GM12891 (cell line): ENCODE results near the gene CCL8.

ENCODE experiments used
- DNase-seq: peaks from one replicate; pipeline ENCODE4 v3.0.0; 2011; ENCODE audit warnings: low spot score; ENCODE audit not compliant: insufficient read length
- FAIRE-seq: peaks from 2 replicates; lab custom pipeline; 2011; peaks lifted over from hg19 to GRCh38; lab: Jason Lieb, UNC
- PAX5 ChIP-seq: IDR thresholded peaks from 2 replicates; pipeline ENCODE4 v1.6.1; 2011; ENCODE audit warnings: low read length, moderate library complexity, mild to moderate bottlenecking; ENCODE audit not compliant: insufficient read depth, severe bottlenecking
- POLR2A ChIP-seq: IDR thresholded peaks from 2 replicates; pipeline ENCODE4 v1.6.1; 2011; ENCODE audit warnings: low read depth, low read length, control low read depth
- POLR2AphosphoS5 ChIP-seq: IDR thresholded peaks from 2 replicates; pipeline ENCODE4 v1.6.1; 2011; ENCODE audit warnings: low read depth, low read length, control low read depth
- POU2F2 ChIP-seq: IDR thresholded peaks from 2 replicates; pipeline ENCODE4 v1.6.1; 2011; ENCODE audit warnings: low read depth, mild to moderate bottlenecking, control low read depth, low read length, moderate library complexity
- SPI1 ChIP-seq: IDR thresholded peaks from 2 replicates; pipeline ENCODE4 v1.6.1; 2011; ENCODE audit warnings: low read depth, low read length, control low read depth
- TAF1 ChIP-seq: IDR thresholded peaks from 2 replicates; pipeline ENCODE4 v1.6.1; 2011; ENCODE audit warnings: low read depth, low read length, control low read depth

CCL8 gene

DNA sequence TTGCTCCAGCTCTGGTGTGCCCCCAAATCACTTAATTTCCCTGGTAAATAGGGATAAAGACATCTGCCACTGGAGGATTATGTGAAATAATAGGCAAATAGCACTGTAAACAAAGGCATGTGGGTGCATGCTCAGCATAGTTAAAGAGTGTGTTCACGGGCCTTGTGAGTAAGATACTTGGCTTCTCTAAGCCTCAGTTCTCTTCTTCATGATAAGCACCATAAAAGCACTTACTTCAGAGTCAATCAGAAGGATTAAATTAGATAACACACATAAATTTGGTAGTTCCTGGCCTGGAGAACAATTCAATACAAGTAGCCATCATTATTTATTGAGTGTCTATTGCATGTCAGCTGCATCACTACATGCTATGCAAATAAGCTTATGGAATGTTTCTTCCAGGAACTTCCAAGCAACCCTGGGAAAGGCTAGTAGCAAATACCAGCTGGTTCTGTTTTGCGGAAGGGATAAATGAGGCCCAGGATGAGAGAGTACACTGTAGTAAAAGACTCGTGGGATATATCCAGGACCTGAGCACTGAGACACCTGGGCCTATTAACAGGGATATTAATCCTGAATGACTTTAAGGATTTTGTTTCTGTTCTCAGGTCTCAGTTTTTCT lies 19.2 kb upstream of the CCL8 start:
- FAIRE-seq: no peak
- DNase-seq: no peak

GRCh38 chr17:34300652-34301370 lies 18.4 kb upstream of the CCL8 start:
- TF ChIP-seq PAX5: no peak
- TF ChIP-seq SPI1: no peak
- TF ChIP-seq TAF1: no peak
- TF ChIP-seq POLR2A: no peak
- no peak for TF ChIP-seq POLR2AphosphoS5
- no peak for TF ChIP-seq POU2F2
- no peak for FAIRE-seq
- DNase-seq: no peak

More for the DNA sequence above, 19.2 kb upstream of the CCL8 start:
- TF ChIP-seq POLR2A (no peak), POU2F2 (no peak), POLR2AphosphoS5 (no peak), PAX5 (no peak), TAF1 (no peak), SPI1 (no peak)

- DNase-seq (no peak), FAIRE-seq (no peak)
- TF ChIP-seq PAX5 (no peak), POU2F2 (no peak), TAF1 (no peak), POLR2AphosphoS5 (no peak), SPI1 (no peak), POLR2A (no peak)
Measured at GRCh38 chr17:34301986-34302385, 17.2 kb upstream of the CCL8 start.

- DNase-seq: no peak
- FAIRE-seq: no peak
- TF ChIP-seq POU2F2: no peak
- TF ChIP-seq POLR2A: no peak
- peak; percentile 24; the same call in 1 of the 2 replicates for TF ChIP-seq SPI1
- TF ChIP-seq POLR2AphosphoS5: no peak
- TF ChIP-seq PAX5: no peak
Measured at GRCh38 chr17:34302636-34303035, 16.6 kb upstream of the CCL8 start.

DNA sequence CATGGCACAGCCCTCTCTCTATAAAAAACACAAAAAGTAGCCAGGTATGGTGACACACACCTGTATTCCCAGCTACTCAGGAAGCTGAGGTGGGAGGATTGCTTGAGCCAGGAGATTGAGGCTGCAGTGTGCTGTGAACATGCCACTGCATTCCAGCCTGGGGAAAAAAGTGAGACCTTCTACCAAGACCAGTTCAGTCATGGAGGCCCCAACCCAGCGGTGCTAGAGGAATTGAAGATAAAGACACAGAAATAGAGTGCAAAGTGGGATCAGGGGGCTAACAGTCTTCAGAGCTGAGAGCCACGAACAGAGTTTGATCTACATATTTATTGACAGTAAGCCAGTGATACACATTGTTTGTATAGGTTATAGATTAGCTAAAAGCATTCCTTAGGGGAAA lies 15.6 kb upstream of the CCL8 start:
- FAIRE-seq (no peak), DNase-seq (no peak)
- no peak for TF ChIP-seq TAF1
- no peak for TF ChIP-seq SPI1
- TF ChIP-seq POLR2A: no peak

- DNase-seq (no peak), FAIRE-seq (no peak)
- TF ChIP-seq POLR2A: no peak
- no peak for TF ChIP-seq PAX5
- TF ChIP-seq SPI1: no peak
- no peak for TF ChIP-seq POLR2AphosphoS5
- TF ChIP-seq POU2F2: no peak
- no peak for TF ChIP-seq TAF1
Measured at GRCh38 chr17:34305061-34305460, 14.2 kb upstream of the CCL8 start.

GRCh38 chr17:34305606-34306005 lies 13.6 kb upstream of the CCL8 start:
- no peak for DNase-seq
- FAIRE-seq: no peak
- no peak for TF ChIP-seq SPI1
- TF ChIP-seq TAF1: no peak
- TF ChIP-seq POLR2AphosphoS5: no peak
- no peak for TF ChIP-seq POU2F2
- no peak for TF ChIP-seq PAX5
- no peak for TF ChIP-seq POLR2A

GRCh38 chr17:34306466-34306865 lies 12.8 kb upstream of the CCL8 start:
- no peak for DNase-seq
- FAIRE-seq: no peak
- TF ChIP-seq POLR2A: no peak
- TF ChIP-seq POLR2AphosphoS5: no peak
- TF ChIP-seq SPI1: no peak
- TF ChIP-seq POU2F2: no peak
- TF ChIP-seq PAX5: no peak
- TF ChIP-seq TAF1: no peak

GRCh38 chr17:34307110-34307509 lies 12.1 kb upstream of the CCL8 start:
- DNase-seq (no peak), FAIRE-seq (no peak)
- TF ChIP-seq POLR2AphosphoS5 (no peak), POU2F2 (no peak), SPI1 (no peak), PAX5 (no peak), POLR2A (no peak)

DNA sequence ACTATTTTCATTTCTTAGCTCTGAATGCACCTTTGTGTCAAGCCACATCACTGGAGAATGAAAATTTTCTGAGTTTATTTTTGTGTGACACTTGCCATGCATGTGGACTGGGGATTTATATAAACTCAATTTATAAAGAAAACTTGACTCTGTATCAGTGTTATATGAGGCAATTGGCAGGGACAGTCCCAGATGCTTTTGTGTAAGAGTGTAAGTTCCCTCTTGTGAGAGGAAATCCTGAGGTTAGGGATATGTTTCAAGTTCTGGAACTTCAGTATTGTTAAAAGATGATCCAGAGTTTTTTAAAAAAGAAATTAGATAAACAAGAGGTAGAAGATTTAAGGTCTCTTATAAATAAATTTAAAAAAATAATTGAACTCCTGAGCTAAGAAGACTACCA lies 10.9 kb upstream of the CCL8 start:
- TF ChIP-seq SPI1 (no peak), POLR2AphosphoS5 (no peak), PAX5 (no peak), TAF1 (no peak), POLR2A (no peak), POU2F2 (no peak)
- no peak for DNase-seq
- no peak for FAIRE-seq
